Uterus (tissue), 4 donors: ENCODE measurements around the gene ACE2. TPM values are rescaled to one million over a fixed set of nuclear protein-coding genes. Genes with fewer than 3 reads are reported as not detected.

ENCODE experiments used
- DNase-seq, 2 donors: peaks; one replicate each; pipeline ENCODE4 v3.0.0-alpha.2; 2019 to 2020
- H3K27ac ChIP-seq, 2 donors: fragments of 200-600 bp; sonication (generic); 1 replicate in 1 of 2; 2 replicates in 1 of 2; pipeline ENCODE4 v1.5.1; 2016 to 2018
- H3K27me3 ChIP-seq, 2 donors: fragments of 200-600 bp; sonication (generic); one replicate each; pipeline ENCODE4 v1.5.1; 2018 to 2019; ENCODE audit warnings: control low read depth in 1 of 2
- H3K36me3 ChIP-seq, 2 donors: fragments of 200-600 bp; sonication (generic); one replicate each; pipeline ENCODE4 v1.5.1; 2019; ENCODE audit warnings: control low read depth in 1 of 2
- H3K4me1 ChIP-seq, 2 donors: fragments of 200-600 bp; sonication (generic); one replicate each; pipeline ENCODE4 v1.5.1; 2018 to 2019; ENCODE audit warnings: control low read depth in 1 of 2
- H3K4me3 ChIP-seq, 2 donors: fragments of 200-600 bp; sonication (generic); 1 replicate in 1 of 2; 2 replicates in 1 of 2; pipeline ENCODE4 v1.5.1; 2018 to 2019; ENCODE audit warnings: mild to moderate bottlenecking in 1 of 2
- H3K9me3 ChIP-seq, 2 donors: fragments of 200-600 bp; sonication (generic); one replicate each; pipeline ENCODE4 v1.5.1; 2019; ENCODE audit warnings: control low read depth in 1 of 2
- CTCF ChIP-seq, 4 experiments: fragments of 200-600 bp in 2 of 4; fragments of 450-650 bp in 2 of 4; sonication (generic) in 2 of 4; IDR thresholded peaks; one replicate each; pipeline ENCODE4 v1.5.1; 2016 to 2019; ENCODE audit warnings: antibody characterized with exemption in 4 of 4, mild to moderate bottlenecking in 2 of 4, moderate library complexity in 1 of 4
- POLR2A ChIP-seq, 2 donors: fragments of 450-650 bp; IDR thresholded peaks; one replicate each; pipeline ENCODE4 v1.6.1; 2016; ENCODE audit warnings: antibody characterized with exemption in 2 of 2, mild to moderate bottlenecking in 1 of 2, moderate library complexity in 1 of 2
- intact Hi-C: fragments of 100-400 bp; cut with DNase I; formaldehyde crosslinking; loops from one replicate; pipeline ENCODE4 v1.15.1; 2023; ENCODE audit warnings: low total_unique reads
- total RNA-seq, 4 donors: library from RNA; depleted of rRNA in 3 of 4; stranded (reverse); fragments of >200 nt in 3 of 4; gene quantifications; one replicate each; pipeline versions ENCODE4 v1.1.0 to v1.2.4, GENCODE V29; 2014 to 2023
- donor health status: DM: yes; HTN: yes; CAD: no.

Gene ACE2
- total RNA-seq, 4 donors from 2014 or later = 0.62 to 1.5 TPM; not detected in 2

GRCh38 chrX:15616531-15616930, 15.8 kb upstream of the ACE2 start:
- no peak for DNase-seq
- peaks cover 0 to 4% of the 10 kb centered on the region in 2 donors for H3K27me3 ChIP-seq
- H3K9me3 ChIP-seq = no peaks in the 10 kb centered on the region
- no peak overlapping the region for H3K27ac ChIP-seq
- TF ChIP-seq POLR2A (IDR thresholded peaks at IDR 0.05) (no peak), CTCF (IDR thresholded peaks at IDR 0.05) (no peak)
- H3K4me1 ChIP-seq = no peaks in the 10 kb centered on the region
- H3K36me3 ChIP-seq = no peaks in the 10 kb centered on the region
- H3K4me3 ChIP-seq = no peak overlapping the region
- intact Hi-C loops = no loop called here

- no peaks in the 10 kb centered on the region for H3K4me1 ChIP-seq
Measured at GRCh38 chrX:15607067-15607466, 6.3 kb upstream of the ACE2 start.

GRCh38 chrX:15606136-15606535, 5.4 kb upstream of the ACE2 start:
- Histone ChIP-seq H3K27ac (no peak overlapping the region), H3K4me1 (no peaks in the 10 kb centered on the region), H3K9me3 (no peaks in the 10 kb centered on the region), H3K4me3 (no peak overlapping the region), H3K27me3 (no peaks in the 10 kb centered on the region), H3K36me3 (no peaks in the 10 kb centered on the region)
- intact Hi-C loops = no loop called here
- no peak for DNase-seq
- TF ChIP-seq POLR2A (IDR thresholded peaks at IDR 0.05) (no peak), CTCF (IDR thresholded peaks at IDR 0.05) (no peak)

More at GRCh38 chrX:15607067-15607466, 6.3 kb upstream of the ACE2 start:
- no peak for TF ChIP-seq CTCF (IDR thresholded peaks at IDR 0.05)
- TF ChIP-seq POLR2A (IDR thresholded peaks at IDR 0.05) = no peak
- Histone ChIP-seq H3K9me3 (no peaks in the 10 kb centered on the region), H3K4me3 (no peak overlapping the region), H3K27me3 (no peaks in the 10 kb centered on the region), H3K36me3 (no peaks in the 10 kb centered on the region), H3K27ac (no peak overlapping the region)
- DNase-seq = no peak
- intact Hi-C loops = no loop called here

GRCh38 chrX:15605226-15605625, 4.5 kb upstream of the ACE2 start:
- H3K4me1 ChIP-seq = no peaks in the 10 kb centered on the region
- no peak overlapping the region for H3K27ac ChIP-seq
- no peak for TF ChIP-seq CTCF (IDR thresholded peaks at IDR 0.05)
- no peak for TF ChIP-seq POLR2A (IDR thresholded peaks at IDR 0.05)
- H3K36me3 ChIP-seq = no peaks in the 10 kb centered on the region
- no peak for DNase-seq
- H3K4me3 ChIP-seq = no peak overlapping the region
- intact Hi-C loops = no loop called here
- H3K9me3 ChIP-seq = no peaks in the 10 kb centered on the region
- H3K27me3 ChIP-seq = no peaks in the 10 kb centered on the region

- Histone ChIP-seq H3K4me3 (no peak overlapping the region), H3K27me3 (no peaks in the 10 kb centered on the region), H3K9me3 (no peaks in the 10 kb centered on the region), H3K4me1 (no peaks in the 10 kb centered on the region), H3K36me3 (no peaks in the 10 kb centered on the region), H3K27ac (no peak overlapping the region)
- no peak for TF ChIP-seq POLR2A (IDR thresholded peaks at IDR 0.05)
- no peak for TF ChIP-seq CTCF (IDR thresholded peaks at IDR 0.05)
- intact Hi-C loops = no loop called here
- DNase-seq = no peak
Measured at GRCh38 chrX:15602761-15603160, 2.0 kb upstream of the ACE2 start.
